Medulla oblongata (tissue), 1 donor: Measurements from ENCODE around the gene PTPN1.
"Not testable (repeated sequence)": the region's sequence is repeated elsewhere in the genome, so short reads cannot be mapped to it uniquely, and the experiment has no call there.

Experiments used
- DNase-seq: peaks from one replicate; pipeline ENCODE4 v3.0.0-alpha.2; 2015; ENCODE audit errors: extremely low spot score

Gene PTPN1

GRCh38 chr20:50590348-50590664 is 80.1 kb downstream of the PTPN1 start:
- DNase-seq: no peak

GRCh38 chr20:50591233-50591852 is 81.2 kb downstream of the PTPN1 start:
- no peak for DNase-seq

- no peak for DNase-seq
These were observed 82.3 kb downstream of the PTPN1 start for GRCh38 chr20:50592282-50593004.

GRCh38 chr20:50593005-50593335 is 82.8 kb downstream of the PTPN1 start:
- no peak for DNase-seq

GRCh38 chr20:50594231-50594590 is 84.0 kb downstream of the PTPN1 start:
- DNase-seq: no peak

- DNase-seq: no peak
These were observed 84.6 kb downstream of the PTPN1 start for GRCh38 chr20:50594591-50595432.

GRCh38 chr20:50595433-50595895 is 85.3 kb downstream of the PTPN1 start:
- no peak for DNase-seq

GRCh38 chr20:50595988-50596693 is 86.0 kb downstream of the PTPN1 start:
- DNase-seq: no peak

- DNase-seq: no peak
These were observed 86.5 kb downstream of the PTPN1 start for GRCh38 chr20:50596694-50597021.

GRCh38 chr20:50597406-50597969 is 87.3 kb downstream of the PTPN1 start:
- no peak for DNase-seq

- no peak for DNase-seq
These were observed 87.9 kb downstream of the PTPN1 start for GRCh38 chr20:50598074-50598473.

GRCh38 chr20:50598768-50599167 is 88.6 kb downstream of the PTPN1 start:
- DNase-seq: not testable (repeated sequence)

- no peak for DNase-seq
These were observed 90.2 kb downstream of the PTPN1 start for GRCh38 chr20:50600281-50600895.

GRCh38 chr20:50601511-50602431 is 91.6 kb downstream of the PTPN1 start:
- DNase-seq: no peak

- DNase-seq: no peak
These were observed 92.4 kb downstream of the PTPN1 start for GRCh38 chr20:50602432-50603088.

- no peak for DNase-seq
These were observed 94.3 kb downstream of the PTPN1 start for GRCh38 chr20:50604451-50604850.

GRCh38 chr20:50605136-50605535 is 95.0 kb downstream of the PTPN1 start:
- DNase-seq: no peak

GRCh38 chr20:50607436-50607835 is 97.3 kb downstream of the PTPN1 start:
- DNase-seq: no peak

GRCh38 chr20:50607850-50608749 is 97.9 kb downstream of the PTPN1 start:
- no peak for DNase-seq
